C4-2B (cell line): ENCODE results near the gene FHL2.

Experiments
- ZFX ChIP-seq: fragments of 450-650 bp; IDR thresholded peaks from 2 replicates; pipeline ENCODE4 v1.6.1; 2017
- TF ChIP-seq, protein P1 (sequence below): fragments of 450-650 bp; conservative IDR thresholded peaks from 2 replicates; pipeline ENCODE4 v1.5.1; 2017; ENCODE audit warnings: mild to moderate bottlenecking

DNA sequence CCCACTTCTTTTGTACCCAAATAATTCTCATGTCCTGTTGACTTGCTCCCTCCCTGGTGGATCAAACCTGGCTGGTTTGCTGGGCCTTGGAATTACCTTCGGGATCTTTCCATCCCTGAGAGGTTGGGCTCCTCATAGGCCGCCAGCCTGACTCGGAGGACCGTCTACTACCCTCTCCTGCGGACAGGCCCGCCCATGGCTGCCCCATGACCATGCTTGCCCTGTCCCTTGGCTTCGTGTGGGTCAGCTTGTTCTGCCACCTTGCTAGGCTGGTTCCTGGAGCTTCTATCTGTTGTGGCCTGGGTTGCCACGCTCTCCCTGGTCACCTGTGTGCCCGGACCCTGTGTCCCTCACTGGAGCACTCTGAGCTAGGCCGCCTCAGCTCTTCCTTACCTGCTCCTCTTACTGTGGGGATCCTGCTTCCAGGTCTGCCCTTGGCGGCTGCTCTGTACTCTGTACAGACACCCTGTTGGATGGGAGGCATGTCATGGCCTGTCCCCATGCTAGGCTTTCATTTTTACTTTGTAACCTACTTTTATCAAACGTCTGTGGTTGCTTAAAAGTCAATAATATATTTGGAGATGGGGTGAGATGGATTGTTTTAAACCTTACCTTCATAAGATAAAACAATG, 29.7 kb upstream of the FHL2 start:
- TF ChIP-seq, protein P1, sequence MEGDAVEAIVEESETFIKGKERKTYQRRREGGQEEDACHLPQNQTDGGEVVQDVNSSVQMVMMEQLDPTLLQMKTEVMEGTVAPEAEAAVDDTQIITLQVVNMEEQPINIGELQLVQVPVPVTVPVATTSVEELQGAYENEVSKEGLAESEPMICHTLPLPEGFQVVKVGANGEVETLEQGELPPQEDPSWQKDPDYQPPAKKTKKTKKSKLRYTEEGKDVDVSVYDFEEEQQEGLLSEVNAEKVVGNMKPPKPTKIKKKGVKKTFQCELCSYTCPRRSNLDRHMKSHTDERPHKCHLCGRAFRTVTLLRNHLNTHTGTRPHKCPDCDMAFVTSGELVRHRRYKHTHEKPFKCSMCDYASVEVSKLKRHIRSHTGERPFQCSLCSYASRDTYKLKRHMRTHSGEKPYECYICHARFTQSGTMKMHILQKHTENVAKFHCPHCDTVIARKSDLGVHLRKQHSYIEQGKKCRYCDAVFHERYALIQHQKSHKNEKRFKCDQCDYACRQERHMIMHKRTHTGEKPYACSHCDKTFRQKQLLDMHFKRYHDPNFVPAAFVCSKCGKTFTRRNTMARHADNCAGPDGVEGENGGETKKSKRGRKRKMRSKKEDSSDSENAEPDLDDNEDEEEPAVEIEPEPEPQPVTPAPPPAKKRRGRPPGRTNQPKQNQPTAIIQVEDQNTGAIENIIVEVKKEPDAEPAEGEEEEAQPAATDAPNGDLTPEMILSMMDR: no peak
- no peak for TF ChIP-seq ZFX
